Peyer's patch (tissue), 4 donors: ENCODE results near the gene RERE.

Experiments used
- CTCF ChIP-seq, 6 experiments: fragments of 450-650 bp in 4 of 6; fragments of 200-600 bp in 2 of 6; sonication (generic) in 1 of 6; IDR thresholded peaks; one replicate each; pipeline ENCODE4 v1.5.1; 2017 to 2019; ENCODE audit warnings: antibody characterized with exemption in 6 of 6, mild to moderate bottlenecking in 3 of 6, moderate library complexity in 1 of 6
- POLR2A ChIP-seq, 2 donors: fragments of 450-650 bp; IDR thresholded peaks; one replicate each; pipeline ENCODE4 v1.5.1; 2017; ENCODE audit warnings: antibody characterized with exemption in 2 of 2, mild to moderate bottlenecking in 2 of 2, moderate library complexity in 2 of 2

DNA sequence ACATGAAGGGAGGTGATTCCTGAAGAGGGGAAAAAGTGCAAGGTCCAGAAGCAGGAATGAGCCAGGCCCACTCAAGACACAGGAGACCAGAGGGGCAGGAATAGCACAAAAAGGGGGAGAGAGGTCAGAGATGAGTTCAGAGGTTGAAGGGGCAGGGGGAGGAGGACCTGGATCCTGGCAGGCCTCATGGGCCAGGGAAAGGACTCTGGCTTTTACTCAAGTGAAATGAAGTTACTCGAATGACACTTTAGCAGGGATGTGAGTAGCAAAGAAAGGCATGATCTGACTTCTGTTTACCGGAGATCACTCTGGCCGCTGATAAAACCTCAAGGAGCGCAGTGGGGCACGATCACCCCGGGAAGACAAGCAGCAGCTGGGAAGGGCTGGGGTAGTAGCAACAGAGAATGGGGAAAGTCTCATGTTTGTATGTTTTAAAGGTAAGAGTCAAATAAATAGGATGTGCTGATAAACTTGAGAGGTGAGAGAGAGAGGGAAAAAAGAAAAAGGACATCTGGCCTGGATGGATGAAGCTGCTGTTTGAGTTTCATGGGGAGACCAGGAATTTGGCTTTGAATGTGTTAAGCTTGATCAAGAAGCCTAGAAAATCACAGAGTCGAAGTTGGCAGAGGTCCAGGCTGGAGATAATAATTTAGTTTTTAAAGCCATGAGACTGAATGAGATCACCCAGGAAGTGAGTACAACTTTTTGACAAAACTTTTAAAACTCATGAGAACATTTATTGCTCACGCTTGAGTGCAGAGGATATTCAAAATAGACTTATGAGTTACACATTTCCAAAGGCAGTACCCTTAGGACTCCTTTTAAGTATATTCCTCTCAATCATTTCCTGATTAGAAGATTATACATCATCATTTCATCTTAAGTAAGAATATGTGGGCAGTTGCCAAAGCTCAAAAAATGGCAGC, 156.0 kb downstream of the RERE start:
- TF ChIP-seq CTCF (IDR thresholded peaks at IDR 0.05) (no peak), POLR2A (IDR thresholded peaks at IDR 0.05) (no peak)
